ENCODE data around the gene MACROD2. TPM values are rescaled to one million over a fixed set of nuclear protein-coding genes. Genes with fewer than 3 reads are reported as not detected.

MACROD2 gene
- total RNA-seq, 1 experiment from 2014 or later: 3.7 TPM

- TF ChIP-seq CTCF (IDR thresholded peaks at IDR 0.05 in 2 of 3, conservative IDR thresholded peaks at IDR 0.05 in 1 of 3; ENCODE audit: borderline replicate concordance in 1 of 3, insufficient read depth in 1 of 3, low read depth in 2 of 3, low read length in 2 of 3): no peak
- TF ChIP-seq ZFX (IDR thresholded peaks at IDR 0.05): no peak
- no peak for TF ChIP-seq ATF3 (IDR thresholded peaks at IDR 0.05)
- TF ChIP-seq YY1 (IDR thresholded peaks at IDR 0.05; ENCODE audit: extremely low read depth, insufficient replicate concordance, low read depth, low read length): no peak
- TF ChIP-seq CEBPB (IDR thresholded peaks at IDR 0.05; ENCODE audit: low read depth): no peak
Observed at GRCh38 chr20:14953736-14954135, 958.4 kb downstream of the MACROD2 start (continued).

GRCh38 chr20:14955399-14955798 lies 960.1 kb downstream of the MACROD2 start:
- Histone ChIP-seq H3K4me1 (ENCODE audit: control insufficient read depth in 1 of 2, insufficient read depth in 2 of 2, low read length in 2 of 2) (peaks cover 2 to 10% of the 10 kb centered on the region in 2 experiments; a peak in 2 of 4 replicates), H3K4me2 (ENCODE audit: low read length) (no peak overlapping the region), H3K9me2 (ENCODE audit: insufficient read depth) (no peaks in the 10 kb centered on the region), H3K36me3 (ENCODE audit: control insufficient read depth in 1 of 2, insufficient read depth in 2 of 2, low read length in 2 of 2) (no peaks in the 10 kb centered on the region), H4K20me1 (ENCODE audit: insufficient read depth) (no peaks in the 10 kb centered on the region), H2AFZ (ENCODE audit: low read depth, low read length, poor library complexity, severe bottlenecking) (no peak overlapping the region), H3K9me3 (ENCODE audit: control insufficient read depth in 1 of 2, insufficient read depth in 1 of 2, low read depth in 1 of 2, low read length in 2 of 2) (no peaks in the 10 kb centered on the region), H3K9ac (ENCODE audit: low read length) (no peak overlapping the region), H3K4me3 (replicated peaks in 1 of 2; ENCODE audit: low read depth in 1 of 2, low read length in 2 of 2) (no peak overlapping the region), H3K27ac (ENCODE audit: low read depth, low read length) (no peak overlapping the region), H3K27me3 (ENCODE audit: insufficient read depth, low read length) (no peaks in the 10 kb centered on the region), H3K79me2 (ENCODE audit: insufficient read depth, low read length) (no peaks in the 10 kb centered on the region)
- CTCF ChIA-PET: no interaction called here
- RAD21 ChIA-PET (ENCODE audit: low non-redundant PET in 1 of 2, low total read pairs in 2 of 2, uncharacterized antibody in 2 of 2, unreplicated experiment in 2 of 2): no interaction called here
- DNase-seq (ENCODE audit: low read depth, low spot score): no peak
- TF ChIP-seq CEBPB (IDR thresholded peaks at IDR 0.05; ENCODE audit: low read depth) (no peak), ZNF274 (IDR thresholded peaks at IDR 0.05; ENCODE audit: low read depth, low read length) (no peak), ELF1 (IDR thresholded peaks at IDR 0.05; ENCODE audit: borderline replicate concordance, low read depth) (no peak), POLR2AphosphoS5 (IDR thresholded peaks at IDR 0.05; ENCODE audit: low read depth, low read length) (no peak), RAD21 (IDR thresholded peaks at IDR 0.05; ENCODE audit: low read depth) (no peak), FOSL1 (IDR thresholded peaks at IDR 0.05; ENCODE audit: low read depth) (no peak), SP1 (IDR thresholded peaks at IDR 0.05; ENCODE audit: low read depth) (no peak), POLR2A (IDR thresholded peaks at IDR 0.05; ENCODE audit: borderline replicate concordance, extremely low read depth, insufficient read depth, insufficient read length) (no peak)
- intact Hi-C loops (cut with micrococcal nuclease): no loop called here
- BruUV-seq (replicated peaks): no TSS peak
- no peak for ATAC-seq
- POLR2A ChIA-PET: no interaction called here

Measured in HCT116 (cell line).